ENCODE data around the gene LRRC30.
A peak's percentile ranks its signal among the peaks of the same experiment; 100 is the strongest.
"Not testable (repeated sequence)": the region's sequence is repeated elsewhere in the genome, so short reads cannot be mapped to it uniquely, and the experiment has no call there.

Gene LRRC30

GRCh38 chr18:7198326-7198725, 32.6 kb upstream of the LRRC30 start:
- no peak for TF ChIP-seq CTCF (conservative IDR thresholded peaks at IDR 0.05)
- H3K27ac ChIP-seq = no peak overlapping the region

GRCh38 chr18:7201096-7201495, 29.8 kb upstream of the LRRC30 start:
- TF ChIP-seq CTCF (conservative IDR thresholded peaks at IDR 0.05) = no peak
- H3K27ac ChIP-seq = no peak overlapping the region

- no peak overlapping the region for H3K27ac ChIP-seq
- TF ChIP-seq CTCF (conservative IDR thresholded peaks at IDR 0.05) = no peak
Observed at GRCh38 chr18:7202169-7202568, 28.7 kb upstream of the LRRC30 start.

GRCh38 chr18:7203601-7204000, 27.3 kb upstream of the LRRC30 start:
- not testable (repeated sequence) for H3K27ac ChIP-seq

- peak overlapping the region; percentile 76 for H3K27ac ChIP-seq
- TF ChIP-seq CTCF (conservative IDR thresholded peaks at IDR 0.05) = no peak
Observed at GRCh38 chr18:7205346-7205745, 25.5 kb upstream of the LRRC30 start.

GRCh38 chr18:7206217-7206616, 24.7 kb upstream of the LRRC30 start:
- TF ChIP-seq CTCF (conservative IDR thresholded peaks at IDR 0.05) = no peak
- peak overlapping the region; percentile 76 for H3K27ac ChIP-seq

GRCh38 chr18:7207366-7207915, 23.4 kb upstream of the LRRC30 start:
- H3K27ac ChIP-seq = peak overlapping the region; percentile 76
- TF ChIP-seq CTCF (conservative IDR thresholded peaks at IDR 0.05) = no peak

GRCh38 chr18:7221424-7222155, 9.3 kb upstream of the LRRC30 start:
- peak; percentile 94 for TF ChIP-seq CTCF (conservative IDR thresholded peaks at IDR 0.05)

More at GRCh38 chr18:7221424-7222155, 9.3 kb upstream of the LRRC30 start:
- H3K27ac ChIP-seq = no peak overlapping the region

Measured in VCaP (cell line).